GM19468 (cell line): ENCODE results near the gene CD79B.
"Not testable (repeated sequence)": the region's sequence is repeated elsewhere in the genome, so short reads cannot be mapped to it uniquely, and the experiment has no call there.

Source experiments
- ATAC-seq: cut with Tn5 transposase; IDR thresholded peaks from one replicate; pipeline ENCODE4 v1.9.1; 2021; ENCODE audit warnings: mild to moderate bottlenecking, moderate library complexity, moderate number of reproducible peaks; ENCODE audit not compliant: unreplicated experiment; ENCODE audit errors: extremely low read depth

Gene CD79B

GRCh38 chr17:63934183-63935112 lies 2.3 kb upstream of the CD79B start:
- no peak for ATAC-seq

DNA sequence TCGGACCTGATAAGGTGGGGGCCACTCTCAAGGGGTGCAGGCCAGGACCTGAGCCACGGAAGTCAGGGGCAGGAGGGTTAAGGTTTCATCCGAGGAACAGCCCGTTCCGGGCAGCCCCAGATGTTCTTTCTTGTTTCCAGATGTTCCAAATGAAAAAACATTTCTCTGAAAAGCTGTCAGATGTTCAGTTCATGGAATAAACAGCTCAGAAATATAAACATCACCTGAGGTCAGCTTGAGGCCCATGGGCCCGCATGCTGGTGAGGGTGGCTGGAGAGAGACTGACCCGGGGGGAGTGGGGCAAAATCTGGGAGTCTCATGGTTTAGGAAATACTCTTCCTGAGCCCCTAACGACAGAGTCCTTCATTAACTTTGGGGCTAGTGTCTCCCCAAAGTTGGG lies 1.5 kb upstream of the CD79B start:
- ATAC-seq: no peak

- ATAC-seq: peak; percentile 1
These were observed 590 bp upstream of the CD79B start for GRCh38 chr17:63932721-63933120.

- ATAC-seq: no peak
These were observed 1.1 kb downstream of the CD79B start for GRCh38 chr17:63930951-63931575.

GRCh38 chr17:63929860-63930766 lies 2.0 kb downstream of the CD79B start:
- no peak for ATAC-seq

DNA sequence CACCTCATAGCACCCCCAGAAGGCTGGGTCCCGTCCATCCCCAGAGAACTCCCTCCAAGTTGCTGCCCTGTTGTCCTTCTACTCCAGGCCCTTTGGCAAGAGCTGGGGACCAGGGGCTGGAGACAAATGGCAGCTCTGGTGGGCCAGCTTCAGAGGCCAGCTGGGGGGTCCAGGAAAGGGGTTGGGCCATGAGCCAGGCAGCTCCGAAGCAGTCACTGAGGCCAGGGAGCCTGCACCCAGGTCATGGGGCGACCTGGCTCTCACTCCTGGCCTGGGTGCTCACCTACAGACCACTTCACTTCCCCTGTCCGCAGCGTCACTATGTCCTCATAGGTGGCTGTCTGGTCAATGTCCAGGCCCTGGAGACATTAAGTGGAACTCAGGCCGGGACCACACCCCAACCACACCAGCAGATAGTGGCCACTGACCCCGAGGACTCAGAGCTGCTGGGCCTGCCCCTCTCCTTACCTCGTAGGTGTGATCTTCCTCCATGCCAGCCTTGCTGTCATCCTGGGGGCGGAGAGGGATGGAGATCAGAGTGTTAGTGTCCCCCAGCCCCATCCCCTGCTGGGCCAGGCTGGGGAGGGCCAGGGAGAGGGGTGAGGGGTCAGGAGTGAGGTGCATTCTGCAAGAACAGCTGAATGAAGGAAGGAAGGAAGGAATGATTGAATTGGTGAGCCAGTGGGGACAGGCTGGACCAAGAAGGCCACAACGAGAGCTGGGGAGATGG lies 3.0 kb downstream of the CD79B start:
- no peak for ATAC-seq

DNA sequence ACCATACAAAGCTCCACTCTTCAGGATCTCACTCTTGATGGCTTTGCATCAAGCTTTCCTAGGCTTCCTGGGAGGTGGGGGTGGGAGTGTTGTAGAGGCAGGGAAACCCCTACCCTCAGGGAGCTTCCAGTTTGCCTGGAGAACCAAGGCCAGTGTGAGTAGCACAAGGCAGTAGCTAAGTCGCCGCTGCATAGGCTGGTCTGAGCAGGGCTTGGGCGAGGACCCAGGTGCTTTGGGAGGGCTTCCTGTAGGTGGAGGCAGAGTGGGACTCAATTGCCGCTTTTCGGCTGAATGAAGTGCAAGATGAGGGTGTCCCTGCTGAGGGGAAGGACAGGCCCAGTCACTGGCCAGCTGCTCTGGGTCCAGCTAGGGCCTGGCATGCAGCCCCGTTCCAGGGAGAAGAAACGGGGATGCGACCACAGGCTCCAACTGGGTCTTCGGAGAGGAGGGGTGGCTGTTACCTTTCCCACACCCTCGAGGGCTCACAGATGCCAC lies 3.9 kb downstream of the CD79B start:
- no peak for ATAC-seq

GRCh38 chr17:63927464-63928171 lies 4.5 kb downstream of the CD79B start:
- ATAC-seq: no peak

GRCh38 chr17:63926164-63926563 lies 6.0 kb downstream of the CD79B start:
- ATAC-seq: no peak

DNA sequence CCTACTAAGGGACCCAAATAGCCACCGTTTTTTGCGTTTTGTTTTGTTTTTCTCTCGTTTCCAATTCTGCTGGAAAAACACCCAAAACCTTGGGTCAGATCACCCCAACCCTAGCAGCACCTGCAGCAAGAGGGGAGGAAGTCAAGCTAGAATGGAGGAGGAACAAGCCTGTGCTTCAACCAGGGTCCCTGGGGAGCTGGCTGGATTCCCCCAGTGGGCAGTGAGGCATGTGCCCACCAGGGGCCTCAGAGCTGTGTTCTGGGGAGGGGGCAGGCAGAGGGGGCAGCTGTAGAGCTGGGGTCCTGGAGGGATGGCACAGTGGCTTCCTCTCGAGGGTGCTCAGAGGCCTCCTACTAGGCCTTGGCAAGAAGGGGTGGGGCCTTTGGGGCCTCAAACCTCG lies 6.5 kb downstream of the CD79B start:
- ATAC-seq: no peak

DNA sequence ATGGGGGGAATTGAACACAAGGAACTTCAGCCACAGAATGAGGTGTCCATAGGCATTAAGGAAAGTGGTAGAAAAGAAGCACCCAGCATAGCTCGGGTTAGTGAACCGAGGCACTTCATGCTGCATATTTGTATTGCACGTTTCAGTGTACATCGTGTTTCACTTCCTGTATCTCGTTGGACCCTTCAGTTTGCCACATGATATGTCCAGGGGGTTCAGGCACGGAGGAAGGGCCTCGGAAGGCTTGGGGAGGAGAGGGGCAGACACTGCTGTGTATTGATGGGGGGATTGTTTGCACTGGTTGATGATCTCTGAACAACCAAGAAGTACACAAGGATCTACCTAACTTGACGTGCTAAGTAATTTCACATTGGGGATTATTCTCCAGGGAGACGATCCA lies 9.7 kb downstream of the CD79B start:
- not testable (repeated sequence) for ATAC-seq

- ATAC-seq: not testable (repeated sequence)
These were observed 11.4 kb downstream of the CD79B start for GRCh38 chr17:63920779-63921178.

DNA sequence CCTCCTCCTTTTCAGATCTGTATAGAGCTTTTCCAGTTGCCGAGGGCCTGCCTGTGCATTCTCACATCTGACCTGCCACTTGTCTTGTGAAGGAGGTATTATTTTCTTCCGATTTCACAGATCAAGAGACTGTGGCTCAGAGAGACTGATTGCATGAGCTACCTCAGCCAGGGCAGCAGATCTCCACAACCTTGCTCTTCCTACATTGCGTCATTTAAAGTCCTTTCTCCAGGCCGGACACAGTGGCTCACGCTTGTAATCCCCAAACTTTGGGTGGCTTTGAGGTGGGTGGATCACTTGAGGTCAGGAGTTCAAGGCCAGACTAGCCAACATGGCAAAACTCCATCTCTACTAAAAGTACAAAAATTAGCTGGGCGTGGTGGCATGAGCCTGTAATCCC lies 12.1 kb downstream of the CD79B start:
- not testable (repeated sequence) for ATAC-seq

DNA sequence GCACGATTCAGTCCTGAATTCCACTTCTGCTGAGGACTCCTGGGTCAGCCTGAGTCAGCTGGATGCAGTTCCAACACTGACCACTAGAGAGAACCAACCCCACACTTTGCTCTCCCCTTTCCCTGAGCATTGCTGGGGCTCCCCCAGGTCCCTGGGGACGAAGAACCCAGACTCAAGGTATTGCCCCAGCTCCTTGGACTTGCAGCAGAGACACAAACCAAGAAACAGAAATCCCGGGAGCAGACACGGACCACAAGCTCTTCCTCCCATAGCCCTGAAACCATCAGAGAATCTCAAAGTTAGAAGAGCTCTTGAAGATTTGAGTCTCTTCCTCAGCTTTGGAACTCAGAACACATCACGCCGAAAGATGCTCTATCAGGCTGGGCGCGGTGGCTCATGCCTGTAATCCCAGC lies 12.8 kb downstream of the CD79B start:
- peak; percentile 27 for ATAC-seq

DNA sequence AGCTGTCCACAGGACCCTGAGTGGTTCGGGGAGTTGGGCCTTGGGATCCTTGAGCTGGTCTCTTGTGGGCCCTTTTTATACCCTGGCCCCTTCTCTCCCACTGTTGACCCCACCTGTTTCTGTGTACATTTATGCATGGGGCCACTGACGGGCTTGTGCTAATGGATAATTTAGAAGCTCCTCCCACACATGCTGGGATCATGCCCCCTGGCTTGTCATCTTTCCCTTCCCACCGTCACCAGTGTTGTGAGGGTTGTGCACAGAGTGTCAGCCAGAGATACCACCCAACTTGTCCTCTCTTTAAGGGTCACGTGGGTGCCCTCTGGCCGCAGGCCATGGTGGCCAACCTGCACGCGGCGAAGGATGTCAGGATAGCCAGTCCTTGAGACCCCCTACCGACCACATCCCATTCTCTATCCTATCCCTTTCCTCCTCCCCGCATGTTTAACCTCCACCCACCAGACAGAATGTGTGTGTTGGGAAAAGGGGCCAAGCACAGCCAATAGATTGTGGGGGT lies 13.3 kb downstream of the CD79B start, which contains the start of gene GH1:
TSS of gene GH1 (minus strand) at position 51 of the 517 bp plus-strand sequence. CDS start 63 bp downstream, outside the sequence.
- ATAC-seq: not testable (repeated sequence)

GRCh38 chr17:63918305-63918704 lies 13.8 kb downstream of the CD79B start:
- no peak for ATAC-seq

DNA sequence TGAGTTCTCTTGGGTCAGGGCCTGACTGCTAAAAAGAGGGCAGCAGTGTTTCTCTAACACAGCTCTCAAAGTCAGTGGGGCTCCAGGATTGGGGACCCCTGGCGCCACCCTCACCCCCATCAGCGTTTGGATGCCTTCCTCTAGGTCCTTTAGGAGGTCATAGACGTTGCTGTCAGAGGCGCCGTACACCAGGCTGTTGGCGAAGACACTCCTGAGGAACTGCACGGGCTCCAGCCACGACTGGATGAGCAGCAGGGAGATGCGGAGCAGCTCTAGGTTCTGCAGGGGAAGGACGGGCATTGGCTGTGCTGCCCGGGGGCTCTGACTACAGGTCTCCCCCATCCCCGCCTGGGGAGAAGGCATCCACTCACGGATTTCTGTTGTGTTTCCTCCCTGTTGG lies 14.5 kb downstream of the CD79B start:
- ATAC-seq: no peak

GRCh38 chr17:63917206-63917605 lies 14.9 kb downstream of the CD79B start:
- not testable (repeated sequence) for ATAC-seq
